ENCODE results near the gene SRGAP2C.
"Not testable (repeated sequence)": the region's sequence is repeated elsewhere in the genome, so short reads cannot be mapped to it uniquely, and the experiment has no call there.

GRCh38 chr1:121376986-121377385 lies 192.2 kb downstream of the SRGAP2C start:
- TF ChIP-seq POLR2AphosphoS5 (IDR thresholded peaks at IDR 0.05; ENCODE audit: insufficient read depth, low read depth, low read length); POLR2A (IDR thresholded peaks at IDR 0.05; ENCODE audit: low read depth, low read length); CTCF (IDR thresholded peaks at IDR 0.05; ENCODE audit: extremely low read depth in 1 of 2, insufficient read depth in 1 of 2, low read depth in 1 of 2, low read length in 2 of 2); JUN (IDR thresholded peaks at IDR 0.05; ENCODE audit: borderline replicate concordance, insufficient read depth, insufficient read length, low read depth); GATA2 (IDR thresholded peaks at IDR 0.05; ENCODE audit: insufficient read depth, insufficient read length, low read depth, low read length); MAX (IDR thresholded peaks at IDR 0.05; ENCODE audit: insufficient read depth, insufficient read length): not testable (repeated sequence)
